Peyer's patch (tissue), 4 donors: ENCODE data around the gene GABRB1. TPM values are rescaled to one million over a fixed set of nuclear protein-coding genes. Genes with fewer than 3 reads are reported as not detected.

Source experiments
- DNase-seq, 3 donors: peaks; one replicate each; pipeline ENCODE4 v3.0.0-alpha.2; 2017 to 2019
- H3K27ac ChIP-seq, 4 donors: fragments of 200-600 bp; sonication (generic); one replicate each; pipeline ENCODE4 v1.5.1; 2016 to 2019
- H3K27me3 ChIP-seq, 2 donors: fragments of 200-600 bp; sonication (generic); one replicate each; pipeline ENCODE4 v1.5.1; 2019
- H3K36me3 ChIP-seq, 3 donors: fragments of 200-600 bp; sonication (generic); one replicate each; pipeline ENCODE4 v1.5.1; 2016 to 2019
- H3K4me1 ChIP-seq, 4 donors: fragments of 200-600 bp; sonication (generic); one replicate each; pipeline ENCODE4 v1.5.1; 2016 to 2019
- H3K4me3 ChIP-seq, 4 donors: fragments of 200-600 bp; sonication (generic); 1 replicate in 3 of 4; 2 replicates in 1 of 4; pipeline ENCODE4 v1.5.1; 2016 to 2019; ENCODE audit warnings: mild to moderate bottlenecking in 1 of 4
- H3K9me3 ChIP-seq, 4 donors: fragments of 200-600 bp; sonication (generic); one replicate each; pipeline ENCODE4 v1.5.1; 2016 to 2019; ENCODE audit warnings: mild to moderate bottlenecking in 1 of 4
- POLR2A ChIP-seq, 2 donors: fragments of 450-650 bp; IDR thresholded peaks; one replicate each; pipeline ENCODE4 v1.5.1; 2017; ENCODE audit warnings: antibody characterized with exemption in 2 of 2, mild to moderate bottlenecking in 2 of 2, moderate library complexity in 2 of 2
- total RNA-seq, 4 donors: library from RNA; depleted of rRNA; stranded (reverse); fragments of >200 nt; gene quantifications; one replicate each; pipeline ENCODE4 v1.1.0, GENCODE V29; 2016
- TF ChIP-seq, protein P1 (sequence below), 6 experiments: fragments of 450-650 bp in 4 of 6; fragments of 200-600 bp in 2 of 6; sonication (generic) in 1 of 6; IDR thresholded peaks; one replicate each; pipeline ENCODE4 v1.5.1; 2017 to 2019; ENCODE audit warnings: antibody characterized with exemption in 6 of 6, mild to moderate bottlenecking in 3 of 6, moderate library complexity in 1 of 6

GABRB1 gene
- total RNA-seq, 4 donors from 2014 or later, result not detected

DNA sequence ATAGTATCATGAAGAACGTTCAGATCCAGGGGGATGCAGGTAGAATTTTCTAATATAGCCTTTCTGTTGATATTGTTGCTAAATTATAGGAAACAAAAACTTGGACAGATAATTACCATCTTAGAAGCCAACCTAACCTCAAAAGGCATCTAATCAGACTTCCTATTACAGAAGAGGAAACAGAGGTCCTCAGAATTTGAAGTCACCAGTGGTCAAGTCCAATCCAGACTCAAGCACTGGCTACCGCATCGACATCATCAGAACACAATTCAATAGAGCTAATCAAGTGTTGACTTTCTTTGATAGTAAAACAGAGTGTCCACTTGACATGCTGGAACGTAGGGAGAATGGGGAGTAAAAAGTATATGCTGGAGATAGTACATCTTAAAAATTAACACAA, 443.4 kb downstream of the GABRB1 start:
- Histone ChIP-seq H3K4me1 (no peaks in the 10 kb centered on the region), H3K36me3 (no peaks in the 10 kb centered on the region), H3K4me3 (no peak overlapping the region), H3K27me3 (no peaks in the 10 kb centered on the region), H3K27ac (no peak overlapping the region), H3K9me3 (no peaks in the 10 kb centered on the region)
- TF ChIP-seq, protein P1, sequence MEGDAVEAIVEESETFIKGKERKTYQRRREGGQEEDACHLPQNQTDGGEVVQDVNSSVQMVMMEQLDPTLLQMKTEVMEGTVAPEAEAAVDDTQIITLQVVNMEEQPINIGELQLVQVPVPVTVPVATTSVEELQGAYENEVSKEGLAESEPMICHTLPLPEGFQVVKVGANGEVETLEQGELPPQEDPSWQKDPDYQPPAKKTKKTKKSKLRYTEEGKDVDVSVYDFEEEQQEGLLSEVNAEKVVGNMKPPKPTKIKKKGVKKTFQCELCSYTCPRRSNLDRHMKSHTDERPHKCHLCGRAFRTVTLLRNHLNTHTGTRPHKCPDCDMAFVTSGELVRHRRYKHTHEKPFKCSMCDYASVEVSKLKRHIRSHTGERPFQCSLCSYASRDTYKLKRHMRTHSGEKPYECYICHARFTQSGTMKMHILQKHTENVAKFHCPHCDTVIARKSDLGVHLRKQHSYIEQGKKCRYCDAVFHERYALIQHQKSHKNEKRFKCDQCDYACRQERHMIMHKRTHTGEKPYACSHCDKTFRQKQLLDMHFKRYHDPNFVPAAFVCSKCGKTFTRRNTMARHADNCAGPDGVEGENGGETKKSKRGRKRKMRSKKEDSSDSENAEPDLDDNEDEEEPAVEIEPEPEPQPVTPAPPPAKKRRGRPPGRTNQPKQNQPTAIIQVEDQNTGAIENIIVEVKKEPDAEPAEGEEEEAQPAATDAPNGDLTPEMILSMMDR (IDR thresholded peaks at IDR 0.05), result no peak
- no peak for TF ChIP-seq POLR2A (IDR thresholded peaks at IDR 0.05)
- DNase-seq, result no peak

DNA sequence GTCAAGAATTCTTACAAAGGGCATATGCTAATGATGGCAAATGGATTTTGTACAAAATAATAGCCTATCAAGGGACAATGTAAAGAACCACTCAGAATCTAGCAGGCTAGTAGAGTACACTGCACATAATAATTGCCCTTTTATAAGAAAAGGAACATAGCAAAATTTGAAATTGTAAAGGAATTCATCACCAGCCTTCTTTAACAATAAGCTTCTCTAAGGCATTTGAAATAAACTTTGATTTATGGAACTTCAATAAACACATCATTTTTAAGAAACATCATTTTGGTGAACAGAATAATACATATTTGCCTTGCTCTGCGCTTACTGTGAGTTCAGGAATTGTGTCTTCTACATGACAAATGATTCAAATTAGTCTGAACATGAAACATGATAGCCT, 444.0 kb downstream of the GABRB1 start:
- Histone ChIP-seq H3K27ac (no peak overlapping the region), H3K4me3 (no peak overlapping the region), H3K9me3 (no peaks in the 10 kb centered on the region), H3K27me3 (no peaks in the 10 kb centered on the region), H3K4me1 (no peaks in the 10 kb centered on the region), H3K36me3 (no peaks in the 10 kb centered on the region)
- DNase-seq, result no peak
- no peak for TF ChIP-seq POLR2A (IDR thresholded peaks at IDR 0.05)
- TF ChIP-seq, protein P1 (IDR thresholded peaks at IDR 0.05), result no peak

Other genes with a start within 250 kb of the GABRB1 start
- gene COX7B2, start 122.3 kb upstream of the GABRB1 start, total RNA-seq, result not detected
- under 1 TPM; under 0.01 to 0.76 (median 0.53) TPM for gene GABRA4, start 38.0 kb upstream of the GABRB1 start, total RNA-seq